IPS-NIHi7 (cell line): Measurements from ENCODE around the gene PRDM9.
A peak's percentile ranks its signal among the peaks of the same experiment; 100 is the strongest.
"Not testable (repeated sequence)": the region's sequence is repeated elsewhere in the genome, so short reads cannot be mapped to it uniquely, and the experiment has no call there.

Experiments
- DNase-seq: peaks from one replicate; pipeline ENCODE4 v3.0.0; 2012; ENCODE audit warnings: mixed read lengths; ENCODE audit errors: extremely low spot score

The PRDM9 gene

GRCh38 chr5:23507278-23507685 lies at the start of gene PRDM9:
TSS of gene PRDM9 (plus strand) at chr5:23507609. CDS start at chr5:23509034, 1,425 bp downstream.
- peak; percentile 10 for DNase-seq

DNA sequence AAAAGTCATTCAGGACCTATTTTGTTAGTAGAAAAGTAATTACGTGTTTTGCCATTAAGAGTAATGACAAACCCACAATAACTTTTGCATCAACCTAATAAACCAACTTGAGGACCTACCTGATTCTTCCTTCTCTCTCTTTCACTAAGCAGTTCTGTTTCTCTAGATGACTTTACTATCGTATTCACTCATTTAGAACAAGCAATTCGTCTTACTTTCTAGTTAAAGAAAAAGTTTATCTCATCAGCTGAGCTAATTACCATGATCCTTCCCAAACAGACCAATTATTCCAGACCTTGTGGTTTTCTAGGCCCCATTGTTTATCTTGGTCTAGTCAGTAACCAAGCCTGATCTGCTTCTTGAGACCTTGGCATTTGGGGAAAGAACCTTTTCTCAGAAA lies 49.6 kb upstream of the PRDM9 start:
- DNase-seq: no peak

DNA sequence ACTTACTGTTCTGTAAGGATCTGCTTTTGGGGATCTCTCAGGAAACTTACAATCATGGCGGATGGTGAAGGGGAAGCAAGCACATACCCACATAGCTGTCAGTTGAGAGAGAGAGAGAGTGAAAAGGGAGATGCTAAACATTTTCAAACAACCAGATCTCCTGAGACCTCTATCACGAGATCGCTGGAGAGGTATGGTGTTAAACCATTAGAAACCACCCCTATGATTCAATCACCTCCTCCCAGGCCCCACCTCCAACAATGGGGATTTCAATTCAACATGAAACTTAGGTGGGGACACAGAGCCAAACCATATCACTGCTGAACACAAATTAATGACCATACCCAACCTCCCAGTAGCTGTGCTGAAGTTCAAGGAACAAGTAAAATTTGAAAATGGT lies 48.2 kb upstream of the PRDM9 start:
- no peak for DNase-seq

- no peak for DNase-seq
Measured at GRCh38 chr5:23461576-23461975, 45.8 kb upstream of the PRDM9 start.

GRCh38 chr5:23466401-23466912 lies 41.0 kb upstream of the PRDM9 start:
- no peak for DNase-seq

DNA sequence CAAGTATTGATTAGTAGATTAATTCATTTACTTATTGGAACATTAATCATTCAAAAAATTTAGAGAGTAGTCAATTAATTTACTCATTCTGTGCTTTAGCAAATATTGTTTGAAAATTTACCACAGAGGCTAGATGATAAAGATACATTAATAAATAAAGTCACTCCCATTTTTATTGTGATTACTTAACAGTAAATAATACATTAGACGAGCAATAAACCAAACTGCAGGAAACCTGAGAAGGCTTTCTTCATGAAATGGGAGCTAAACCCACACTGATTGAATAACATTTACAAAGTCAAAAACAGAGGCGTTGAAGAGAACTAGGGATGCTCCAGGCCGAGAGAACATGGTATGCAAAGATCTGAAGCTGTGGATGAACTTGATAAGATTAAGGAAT lies 38.8 kb upstream of the PRDM9 start:
- no peak for DNase-seq

GRCh38 chr5:23473915-23474314 lies 33.5 kb upstream of the PRDM9 start:
- DNase-seq: no peak

DNA sequence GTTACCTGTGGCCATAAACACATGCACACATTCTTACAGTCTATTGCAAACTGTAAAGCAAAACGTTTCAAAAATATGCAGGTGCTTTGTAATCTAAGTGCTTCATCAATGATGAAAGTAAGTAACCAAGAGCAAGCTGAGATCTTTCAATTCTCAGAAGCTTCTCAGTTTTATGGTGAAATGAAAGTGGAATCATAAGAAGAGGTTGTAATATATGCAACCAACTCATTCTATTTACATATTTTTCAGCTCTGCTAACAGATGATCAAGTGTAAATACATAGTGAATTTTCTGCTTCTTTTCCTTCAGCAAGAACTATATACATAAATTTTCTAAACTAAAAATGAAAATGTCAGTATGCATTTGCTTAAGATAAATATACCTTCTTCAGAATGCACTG lies 33.1 kb upstream of the PRDM9 start:
- DNase-seq: no peak

DNA sequence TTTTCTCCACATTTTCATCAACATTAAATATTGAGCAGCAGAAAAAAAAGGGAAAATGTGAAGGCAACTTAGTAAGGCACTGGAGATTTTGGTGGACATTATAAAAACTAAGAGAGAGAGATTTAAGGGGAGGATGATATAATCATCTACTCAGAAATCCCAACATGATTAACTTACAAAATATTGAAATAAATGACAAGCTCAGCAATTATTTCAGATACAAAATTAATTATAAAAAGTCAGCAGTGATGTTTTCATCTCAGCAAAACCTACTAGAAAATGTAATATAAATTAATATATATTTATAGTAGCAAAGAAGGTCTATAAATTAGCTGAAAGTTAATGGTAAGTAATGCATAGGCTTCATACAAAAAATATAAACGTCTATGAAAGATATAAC lies 30.8 kb upstream of the PRDM9 start:
- DNase-seq: no peak

DNA sequence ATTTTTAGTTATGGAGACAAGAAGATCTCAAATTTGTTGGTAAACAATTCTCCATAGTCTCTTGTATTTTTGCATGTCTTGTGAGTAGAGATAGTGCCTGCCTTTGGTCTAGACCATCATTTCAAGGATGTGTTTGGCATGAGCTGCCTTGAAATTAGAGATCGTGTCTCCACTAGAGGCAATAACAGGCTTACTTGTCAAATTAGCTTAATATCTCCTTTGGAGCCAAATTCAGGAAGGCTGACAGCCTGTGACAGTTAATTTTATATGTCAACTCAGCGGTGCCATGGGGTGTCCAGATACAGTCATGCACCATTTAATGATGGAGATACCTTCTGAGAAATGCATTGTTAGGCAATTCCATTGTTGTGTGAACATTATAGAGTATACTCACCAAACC lies 24.8 kb upstream of the PRDM9 start:
- DNase-seq: no peak

DNA sequence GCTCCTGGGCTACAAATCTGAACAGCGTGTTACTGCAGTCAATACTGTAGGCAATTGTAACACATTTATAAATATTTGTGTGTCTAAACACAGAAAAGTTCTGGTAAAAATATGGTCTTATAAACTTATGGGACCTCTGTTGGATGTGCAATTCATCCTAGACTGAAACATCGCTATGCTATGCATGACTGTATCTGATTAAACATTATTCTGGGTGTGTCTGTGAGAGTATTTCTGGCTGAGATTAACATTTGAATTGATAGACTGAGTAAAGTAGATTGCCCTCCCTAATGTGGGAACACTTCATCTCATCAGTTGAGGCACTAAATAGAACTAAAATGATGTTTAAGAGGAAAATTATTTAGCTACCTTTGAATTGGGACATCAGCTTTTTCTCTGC lies 24.3 kb upstream of the PRDM9 start:
- no peak for DNase-seq

DNA sequence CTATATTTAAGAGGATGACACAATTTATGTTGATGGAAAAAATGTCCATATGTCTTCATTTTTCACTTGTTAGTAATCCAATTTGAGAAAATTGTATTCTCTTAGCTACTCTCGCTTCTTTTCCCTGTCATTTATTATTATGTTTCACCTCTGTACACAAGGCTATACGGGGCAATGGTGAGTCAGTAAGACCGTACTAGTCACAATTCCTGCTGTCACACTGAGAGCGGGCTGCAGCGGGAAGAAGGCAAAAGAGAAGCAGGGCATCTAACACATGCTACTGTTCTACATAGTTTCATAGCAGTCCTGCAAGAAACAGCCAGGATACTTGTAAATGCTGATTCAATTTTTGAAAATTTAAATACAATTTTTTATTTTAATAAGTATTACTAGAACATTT lies 23.3 kb upstream of the PRDM9 start:
- DNase-seq: no peak

- DNase-seq: not testable (repeated sequence)
Measured at GRCh38 chr5:23486227-23486626, 21.2 kb upstream of the PRDM9 start.

DNA sequence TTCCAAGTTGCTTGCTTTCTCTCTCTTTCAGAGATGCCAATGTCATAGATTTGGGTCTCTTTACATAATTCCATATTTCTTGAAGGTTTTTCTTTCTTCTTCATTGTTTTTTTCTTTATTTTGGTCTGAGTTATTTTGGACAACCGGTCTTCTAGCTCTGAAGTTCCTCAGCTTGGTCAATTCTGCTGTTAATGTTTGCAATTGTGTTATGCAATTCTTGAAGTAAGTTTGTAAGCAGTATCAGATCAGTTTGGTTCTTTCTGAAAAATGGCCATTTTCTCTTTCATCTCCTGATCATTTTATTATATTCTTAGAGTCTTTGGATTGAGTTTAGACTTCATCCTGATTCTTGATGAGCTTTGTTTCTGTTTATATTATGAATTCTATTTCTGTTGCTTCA lies 16.4 kb upstream of the PRDM9 start:
- no peak for DNase-seq

DNA sequence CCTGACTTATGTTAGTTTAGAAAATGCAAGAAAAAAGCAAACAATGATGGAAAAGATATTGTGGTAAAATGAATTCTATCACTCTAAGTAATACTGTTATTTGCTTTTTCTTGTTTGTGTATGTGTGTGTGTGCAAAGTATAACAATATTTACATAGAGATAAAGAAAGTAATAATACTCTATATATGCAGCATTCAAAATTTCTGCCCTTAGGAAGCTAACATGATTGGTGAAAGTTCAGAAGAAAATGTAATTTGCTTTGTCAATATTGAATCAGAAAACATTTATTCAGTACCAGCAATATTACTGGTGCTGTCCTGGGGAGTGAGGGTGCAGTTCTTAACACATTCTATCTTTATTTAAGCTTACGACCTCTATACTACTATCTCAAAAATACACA lies 12.9 kb upstream of the PRDM9 start:
- DNase-seq: no peak

DNA sequence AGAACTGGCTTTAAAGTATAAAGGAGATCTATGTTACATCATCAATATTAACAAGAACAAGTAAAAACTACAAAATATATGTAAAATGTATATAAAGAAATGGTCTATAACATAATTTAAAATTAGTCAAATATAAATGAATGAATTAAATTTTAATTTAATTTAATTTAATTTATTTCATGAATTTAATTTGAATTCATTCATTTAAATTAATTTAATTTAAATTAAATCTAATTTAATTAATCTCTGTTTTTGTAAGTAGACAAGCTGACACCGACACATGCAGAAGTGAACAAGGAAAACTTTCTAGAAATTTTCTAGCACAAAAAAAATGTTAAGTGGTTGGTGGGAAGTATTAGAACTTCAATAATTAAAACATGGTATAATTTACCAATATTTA lies 10.8 kb upstream of the PRDM9 start:
- no peak for DNase-seq

GRCh38 chr5:23506329-23507236 lies 826 bp upstream of the PRDM9 start:
- peak; percentile 30 for DNase-seq

DNA sequence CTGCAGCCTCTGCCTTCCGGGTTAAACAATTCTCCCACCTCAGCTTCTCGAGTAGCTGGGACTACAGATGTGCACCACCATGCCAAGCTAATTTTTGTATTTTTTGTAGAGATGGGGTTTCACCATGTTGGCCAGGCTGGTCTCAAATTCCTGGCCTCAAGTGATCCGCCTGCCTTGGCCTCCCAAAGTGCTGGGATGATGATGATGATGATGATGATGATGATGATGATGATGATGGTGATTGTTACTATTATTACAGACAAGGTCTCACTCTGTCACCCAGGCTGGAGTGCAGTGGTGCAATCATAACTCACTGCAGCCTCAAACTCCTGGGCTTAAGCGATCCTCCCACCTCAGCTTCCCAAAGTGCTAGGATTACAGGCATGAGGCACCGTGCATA lies 3.0 kb downstream of the PRDM9 start:
- DNase-seq: not testable (repeated sequence)

DNA sequence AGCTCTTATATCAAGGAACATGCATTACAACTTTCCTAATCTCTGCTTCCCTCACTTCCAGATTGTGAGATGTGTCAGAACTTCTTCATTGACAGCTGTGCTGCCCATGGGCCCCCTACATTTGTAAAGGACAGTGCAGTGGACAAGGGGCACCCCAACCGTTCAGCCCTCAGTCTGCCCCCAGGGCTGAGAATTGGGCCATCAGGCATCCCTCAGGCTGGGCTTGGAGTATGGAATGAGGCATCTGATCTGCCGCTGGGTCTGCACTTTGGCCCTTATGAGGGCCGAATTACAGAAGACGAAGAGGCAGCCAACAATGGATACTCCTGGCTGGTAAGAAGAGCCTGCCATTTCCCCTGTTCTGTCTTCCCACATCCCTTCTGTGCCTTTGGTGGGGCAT lies 15.1 kb downstream of the PRDM9 start:
- no peak for DNase-seq

- DNase-seq: no peak
Measured at GRCh38 chr5:23523031-23523430, 15.6 kb downstream of the PRDM9 start.

DNA sequence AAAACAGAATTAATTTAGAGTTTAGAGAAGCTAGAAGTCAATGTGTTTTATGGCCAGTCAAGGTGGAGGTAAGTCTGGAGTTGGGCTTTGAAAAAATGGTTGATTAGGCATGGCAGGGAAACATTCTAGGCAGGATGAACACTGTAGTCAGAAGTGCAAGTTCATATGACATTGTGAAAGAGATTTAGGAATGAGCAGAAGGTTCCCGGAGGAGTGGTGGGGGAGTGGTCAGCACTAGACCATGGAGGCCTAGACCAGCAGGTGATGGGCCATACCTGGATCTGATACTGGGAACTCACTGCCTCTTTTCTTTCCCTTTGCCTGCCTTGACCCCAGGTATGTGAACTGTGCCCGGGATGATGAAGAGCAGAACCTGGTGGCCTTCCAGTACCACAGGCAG lies 16.6 kb downstream of the PRDM9 start:
- DNase-seq: no peak

GRCh38 chr5:23525751-23526150 lies 18.3 kb downstream of the PRDM9 start:
- DNase-seq: no peak

GRCh38 chr5:23526616-23527015 lies 19.2 kb downstream of the PRDM9 start:
- not testable (repeated sequence) for DNase-seq
